HCT116 (cell line): ENCODE results near the gene SP100.

Source experiments
- POLR2A ChIP-seq: IDR thresholded peaks from 2 replicates; pipeline ENCODE4 v1.7.0; 2011; ENCODE audit warnings: borderline replicate concordance; ENCODE audit not compliant: insufficient read depth, insufficient read length; ENCODE audit errors: extremely low read depth
- POLR2AphosphoS5 ChIP-seq: IDR thresholded peaks from 2 replicates; pipeline ENCODE4 v1.6.1; 2011; ENCODE audit warnings: mild to moderate bottlenecking, low read depth, low read length, moderate library complexity
- SIN3A ChIP-seq: IDR thresholded peaks from 2 replicates; pipeline ENCODE4 v1.6.1; 2012; ENCODE audit warnings: low read depth
- TCF7L2 ChIP-seq: IDR thresholded peaks from 2 replicates; pipeline ENCODE4 v1.7.0; 2011; ENCODE audit warnings: borderline replicate concordance, inconsistent platforms; ENCODE audit not compliant: insufficient read depth, insufficient read length; ENCODE audit errors: extremely low read depth
- ZFX ChIP-seq: fragments of 450-650 bp; IDR thresholded peaks from 2 replicates; pipeline ENCODE4 v1.6.1; 2017
- TF ChIP-seq, protein P1 (sequence below), 3 experiments: fragments of 200-600 bp in 1 of 3; sonication (generic) in 1 of 3; IDR thresholded peaks in 2 of 3; conservative IDR thresholded peaks in 1 of 3; 2 replicates each; pipeline ENCODE4 v1.5.1; 2012 to 2017; ENCODE audit warnings: low read depth in 2 of 3, low read length in 2 of 3, antibody characterized with exemption in 1 of 3, borderline replicate concordance in 1 of 3, control low read depth in 1 of 3, mild to moderate bottlenecking in 1 of 3, mixed read lengths in 1 of 3, mixed run types in 1 of 3, moderate library complexity in 1 of 3; ENCODE audit not compliant: insufficient read depth in 1 of 3
- TF ChIP-seq, protein P2 (sequence below): IDR thresholded peaks from 2 replicates; pipeline ENCODE4 v1.6.1; 2011; ENCODE audit warnings: mild to moderate bottlenecking, low read length, moderate library complexity; ENCODE audit not compliant: insufficient replicate concordance; ENCODE audit errors: extremely low read depth

DNA sequence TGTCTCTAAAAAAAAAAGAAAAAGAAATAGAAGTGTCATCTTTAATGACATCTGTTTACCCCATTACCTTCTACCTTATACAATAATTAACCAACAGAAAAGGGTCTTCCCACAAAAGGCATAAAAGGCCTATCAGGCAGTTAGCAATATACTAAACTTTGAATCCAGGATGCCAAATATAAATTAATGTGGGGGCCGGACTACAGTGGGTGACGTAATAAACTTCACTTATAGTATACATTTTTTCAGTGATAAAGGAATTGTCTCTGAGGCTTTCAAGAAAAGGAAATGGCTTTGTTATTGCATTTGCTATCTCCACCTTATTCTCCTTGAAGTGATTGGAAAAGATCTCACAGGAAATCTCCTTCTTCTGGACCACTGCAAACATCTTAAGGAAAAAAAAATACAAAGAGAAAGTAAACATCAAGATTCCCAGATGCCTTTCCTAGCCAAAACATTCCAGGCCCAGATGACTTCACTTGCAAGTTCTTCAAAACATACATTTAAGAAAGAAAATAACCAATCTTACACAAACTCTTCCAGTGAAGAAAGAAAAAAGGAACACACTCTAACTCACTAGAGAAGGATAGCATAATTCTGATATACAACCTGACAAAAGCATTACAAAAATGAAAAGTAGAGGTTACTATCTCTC is 170.5 kb downstream of the SP100 start:
- TF ChIP-seq, protein P1, sequence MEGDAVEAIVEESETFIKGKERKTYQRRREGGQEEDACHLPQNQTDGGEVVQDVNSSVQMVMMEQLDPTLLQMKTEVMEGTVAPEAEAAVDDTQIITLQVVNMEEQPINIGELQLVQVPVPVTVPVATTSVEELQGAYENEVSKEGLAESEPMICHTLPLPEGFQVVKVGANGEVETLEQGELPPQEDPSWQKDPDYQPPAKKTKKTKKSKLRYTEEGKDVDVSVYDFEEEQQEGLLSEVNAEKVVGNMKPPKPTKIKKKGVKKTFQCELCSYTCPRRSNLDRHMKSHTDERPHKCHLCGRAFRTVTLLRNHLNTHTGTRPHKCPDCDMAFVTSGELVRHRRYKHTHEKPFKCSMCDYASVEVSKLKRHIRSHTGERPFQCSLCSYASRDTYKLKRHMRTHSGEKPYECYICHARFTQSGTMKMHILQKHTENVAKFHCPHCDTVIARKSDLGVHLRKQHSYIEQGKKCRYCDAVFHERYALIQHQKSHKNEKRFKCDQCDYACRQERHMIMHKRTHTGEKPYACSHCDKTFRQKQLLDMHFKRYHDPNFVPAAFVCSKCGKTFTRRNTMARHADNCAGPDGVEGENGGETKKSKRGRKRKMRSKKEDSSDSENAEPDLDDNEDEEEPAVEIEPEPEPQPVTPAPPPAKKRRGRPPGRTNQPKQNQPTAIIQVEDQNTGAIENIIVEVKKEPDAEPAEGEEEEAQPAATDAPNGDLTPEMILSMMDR (IDR thresholded peaks at IDR 0.05 in 2 of 3, conservative IDR thresholded peaks at IDR 0.05 in 1 of 3; ENCODE audit: borderline replicate concordance in 1 of 3, insufficient read depth in 1 of 3, low read depth in 2 of 3, low read length in 2 of 3) = no peak
- TF ChIP-seq POLR2AphosphoS5 (no peak), POLR2A (no peak), ZFX (no peak), TCF7L2 (no peak), SIN3A (no peak)
- TF ChIP-seq, protein P2, sequence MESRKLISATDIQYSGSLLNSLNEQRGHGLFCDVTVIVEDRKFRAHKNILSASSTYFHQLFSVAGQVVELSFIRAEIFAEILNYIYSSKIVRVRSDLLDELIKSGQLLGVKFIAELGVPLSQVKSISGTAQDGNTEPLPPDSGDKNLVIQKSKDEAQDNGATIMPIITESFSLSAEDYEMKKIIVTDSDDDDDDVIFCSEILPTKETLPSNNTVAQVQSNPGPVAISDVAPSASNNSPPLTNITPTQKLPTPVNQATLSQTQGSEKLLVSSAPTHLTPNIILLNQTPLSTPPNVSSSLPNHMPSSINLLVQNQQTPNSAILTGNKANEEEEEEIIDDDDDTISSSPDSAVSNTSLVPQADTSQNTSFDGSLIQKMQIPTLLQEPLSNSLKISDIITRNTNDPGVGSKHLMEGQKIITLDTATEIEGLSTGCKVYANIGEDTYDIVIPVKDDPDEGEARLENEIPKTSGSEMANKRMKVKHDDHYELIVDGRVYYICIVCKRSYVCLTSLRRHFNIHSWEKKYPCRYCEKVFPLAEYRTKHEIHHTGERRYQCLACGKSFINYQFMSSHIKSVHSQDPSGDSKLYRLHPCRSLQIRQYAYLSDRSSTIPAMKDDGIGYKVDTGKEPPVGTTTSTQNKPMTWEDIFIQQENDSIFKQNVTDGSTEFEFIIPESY = no peak
